IPS-20b (cell line): Measurements from ENCODE around the gene ART5.
"Not testable (repeated sequence)": the region's sequence is repeated elsewhere in the genome, so short reads cannot be mapped to it uniquely, and the experiment has no call there.

ENCODE experiments used
- H3K27ac ChIP-seq: one replicate; pipeline ENCODE4 v1.5.1; 2013; ENCODE audit warnings: low read length
- H3K27me3 ChIP-seq: 2 replicates; pipeline ENCODE4 v1.6.1; 2013; ENCODE audit warnings: mild to moderate bottlenecking, low read length, inconsistent platforms; ENCODE audit not compliant: insufficient read depth
- H3K36me3 ChIP-seq: 2 replicates; pipeline ENCODE4 v1.6.1; 2013; ENCODE audit warnings: low read depth, mild to moderate bottlenecking, inconsistent platforms, low read length, moderate library complexity; ENCODE audit not compliant: insufficient read depth
- H3K4me1 ChIP-seq: 2 replicates; pipeline ENCODE4 v1.6.1; 2013; ENCODE audit warnings: mild to moderate bottlenecking, control low read depth, inconsistent platforms, low read length, moderate library complexity; ENCODE audit not compliant: insufficient read depth
- H3K4me3 ChIP-seq: 2 replicates; pipeline ENCODE4 v1.5.1; 2013; ENCODE audit warnings: mild to moderate bottlenecking, low read length, inconsistent platforms
- H3K9ac ChIP-seq: 2 replicates; pipeline ENCODE4 v1.6.1; 2013; ENCODE audit warnings: low read depth, mild to moderate bottlenecking, inconsistent platforms, low read length, moderate library complexity
- H3K9me3 ChIP-seq: 2 replicates; pipeline ENCODE4 v1.6.1; 2013; ENCODE audit warnings: mild to moderate bottlenecking, low read depth, low read length, inconsistent platforms; ENCODE audit not compliant: insufficient read depth

The ART5 gene

DNA sequence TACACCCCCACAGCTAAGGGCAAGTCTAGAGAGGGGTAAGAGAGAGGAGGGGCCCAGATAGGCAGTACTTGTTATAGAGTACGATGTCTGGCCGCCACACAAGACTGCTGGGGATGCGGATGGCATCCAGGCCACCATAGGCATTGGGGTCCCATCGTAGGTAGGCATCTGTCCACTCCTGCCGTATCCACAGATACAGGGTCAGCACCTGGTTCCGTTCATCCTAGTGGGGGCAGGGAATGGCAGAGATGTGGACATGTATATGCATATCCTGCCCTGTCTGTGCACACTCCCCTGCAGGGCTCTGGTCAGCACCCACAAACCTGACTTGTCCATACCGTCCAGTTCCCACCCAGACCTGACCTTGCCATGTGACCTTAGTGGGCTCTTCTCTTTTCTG is 27.3 kb upstream of the ART5 start:
- H3K27me3 ChIP-seq, result no peaks in the 10 kb centered on the region
- H3K9me3 ChIP-seq, result no peaks in the 10 kb centered on the region
- no peak overlapping the region for H3K4me3 ChIP-seq
- H3K9ac ChIP-seq, result no peak overlapping the region
- no peak overlapping the region for H3K27ac ChIP-seq
- no peaks in the 10 kb centered on the region for H3K4me1 ChIP-seq
- peaks cover 33% of the 10 kb centered on the region for H3K36me3 ChIP-seq

DNA sequence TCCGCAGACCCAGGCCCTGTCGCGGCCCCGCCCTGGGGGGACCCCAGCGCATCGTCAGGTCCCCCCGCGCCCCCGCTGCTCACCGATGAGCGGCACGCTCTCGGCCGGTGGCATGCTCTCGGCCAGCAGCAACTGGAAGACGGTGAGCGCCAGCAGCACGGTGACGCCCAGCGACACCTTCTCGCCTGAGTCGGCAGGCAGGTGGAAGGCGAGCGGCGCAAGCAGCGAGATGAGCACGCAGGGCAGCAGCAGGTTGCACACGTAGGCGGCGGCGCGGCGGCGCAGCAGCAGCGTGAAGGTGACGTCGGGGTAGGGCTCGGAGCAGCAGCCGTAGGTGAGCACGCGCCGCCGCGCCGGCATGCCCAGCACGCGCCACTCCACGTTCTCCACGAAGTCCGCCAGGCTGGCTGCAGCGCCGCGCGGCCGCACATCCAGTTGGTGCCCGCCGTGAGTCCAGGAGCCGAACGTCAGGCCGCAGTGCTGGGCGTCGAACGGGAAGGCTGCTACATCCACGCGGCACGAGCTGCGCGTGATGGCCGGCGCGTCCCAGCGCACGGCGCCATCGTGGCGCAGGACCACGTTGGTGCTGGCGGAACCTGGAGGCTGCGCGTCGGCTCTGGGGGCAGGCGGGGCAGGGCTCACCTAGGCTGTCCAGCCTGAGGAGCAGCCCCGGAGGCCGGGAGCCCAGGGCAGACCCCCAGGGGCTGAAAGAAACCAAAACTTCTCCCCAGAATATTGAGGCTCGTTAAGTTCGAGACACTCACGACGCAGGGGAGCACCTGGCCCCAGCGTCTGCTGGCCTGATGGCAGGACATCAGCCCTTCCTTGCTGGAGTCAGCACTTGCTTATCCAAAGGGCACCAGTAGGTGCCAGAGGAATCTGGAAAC is 25.6 kb upstream of the ART5 start:
- H3K4me1 ChIP-seq, result no peaks in the 10 kb centered on the region
- H3K36me3 ChIP-seq, result peaks cover 18% of the 10 kb centered on the region; the same call in 1 of the 2 replicates
- H3K9ac ChIP-seq, result no peak overlapping the region
- no peak overlapping the region for H3K27ac ChIP-seq
- no peaks in the 10 kb centered on the region for H3K9me3 ChIP-seq
- no peaks in the 10 kb centered on the region for H3K27me3 ChIP-seq
- H3K4me3 ChIP-seq, result no peak overlapping the region

DNA sequence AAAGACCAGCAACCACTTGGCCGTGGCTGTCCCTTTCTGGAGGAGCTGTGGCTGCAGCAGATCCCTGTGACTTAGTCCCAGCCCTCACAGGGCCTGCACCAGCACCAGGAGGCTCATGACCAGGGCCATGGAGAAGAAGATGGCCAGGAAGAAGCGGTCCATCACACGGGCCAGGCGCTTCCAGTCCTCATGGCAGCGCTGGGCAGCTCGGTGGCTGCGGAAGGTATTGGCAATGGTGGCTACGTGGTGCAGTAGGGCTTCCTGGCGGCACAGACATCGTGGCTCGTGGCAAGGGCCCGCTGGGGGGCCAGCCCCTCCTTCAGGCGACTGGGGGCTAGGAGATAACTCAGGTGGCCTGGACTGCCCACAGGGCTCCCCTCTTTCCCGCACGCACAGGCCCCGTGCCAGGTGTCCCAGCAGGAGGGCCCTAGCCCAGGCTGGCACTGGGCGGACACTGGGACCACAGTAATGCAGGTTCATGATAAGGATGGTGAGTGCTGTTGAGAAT is 24.3 kb upstream of the ART5 start:
- Histone ChIP-seq H3K27me3 (no peaks in the 10 kb centered on the region), H3K9me3 (no peaks in the 10 kb centered on the region), H3K9ac (no peak overlapping the region), H3K4me1 (no peaks in the 10 kb centered on the region), H3K36me3 (peaks cover 13% of the 10 kb centered on the region; the same call in 1 of the 2 replicates), H3K4me3 (no peak overlapping the region), H3K27ac (no peak overlapping the region)

DNA sequence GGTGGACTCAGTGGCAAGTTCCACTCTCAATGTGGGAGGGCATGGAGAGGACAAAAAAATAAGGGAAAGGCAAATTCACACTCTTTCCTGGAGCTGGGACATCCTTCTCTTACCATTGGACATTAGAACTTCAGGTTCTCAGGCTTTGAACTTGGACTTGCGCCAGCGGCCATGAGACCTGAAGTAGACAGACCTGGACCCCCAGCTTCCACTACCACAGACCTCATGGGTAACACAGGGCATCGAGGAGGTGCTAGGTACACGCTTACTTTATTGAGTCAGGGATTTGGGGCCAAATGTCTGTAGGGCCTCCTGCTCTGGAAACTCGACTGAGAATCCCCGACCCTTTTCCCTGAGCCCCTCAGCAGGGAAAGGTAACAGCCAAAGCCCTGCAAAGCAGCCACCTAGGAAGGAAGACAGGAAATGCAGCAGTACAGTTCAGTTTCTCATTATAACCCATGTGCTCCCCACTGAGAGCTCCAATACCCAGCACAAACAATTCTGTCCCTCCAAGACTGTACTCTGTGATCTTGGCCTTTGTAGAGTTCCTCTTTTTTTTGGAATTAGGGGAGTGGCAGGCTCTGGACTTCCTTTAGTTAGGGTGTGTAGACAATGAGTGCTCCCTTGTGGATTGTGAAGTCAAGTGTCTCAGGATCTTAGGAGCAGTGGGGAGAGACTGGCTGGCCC is 23.7 kb upstream of the ART5 start:
- Histone ChIP-seq H3K27me3 (no peaks in the 10 kb centered on the region), H3K27ac (no peak overlapping the region), H3K4me1 (no peaks in the 10 kb centered on the region), H3K4me3 (no peak overlapping the region), H3K9me3 (no peaks in the 10 kb centered on the region), H3K9ac (no peak overlapping the region), H3K36me3 (peaks cover 13% of the 10 kb centered on the region; the same call in 1 of the 2 replicates)

DNA sequence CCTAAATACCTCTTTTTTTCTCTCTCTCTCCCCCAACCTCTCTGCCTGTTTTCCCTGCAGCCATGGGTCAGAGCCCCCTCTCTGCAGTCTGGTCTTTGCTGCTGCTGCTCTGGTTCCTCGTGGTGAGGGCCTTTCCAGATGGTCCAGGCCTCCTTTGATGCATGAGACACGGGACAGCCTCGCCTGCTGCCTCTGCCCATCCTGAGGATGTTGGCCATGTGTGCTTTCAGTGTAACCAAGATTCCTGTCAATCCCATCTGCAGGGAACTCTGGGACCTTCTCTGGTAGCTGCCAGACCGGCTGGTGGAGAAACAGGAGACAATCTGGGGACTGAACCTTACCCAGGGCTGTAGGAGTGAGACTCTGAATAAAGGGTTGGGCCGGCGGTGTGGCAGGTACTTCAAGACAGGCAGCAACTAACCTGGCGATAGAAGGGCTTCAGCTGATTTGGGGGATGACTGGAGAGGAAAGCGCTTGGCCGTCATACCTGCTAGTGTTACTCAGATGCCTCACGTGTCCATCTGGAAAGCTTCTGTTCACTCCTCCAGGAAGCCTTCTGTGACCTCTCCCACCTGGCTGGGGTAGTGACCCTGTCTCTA is 22.3 kb upstream of the ART5 start:
- Histone ChIP-seq H3K9ac (no peak overlapping the region), H3K27ac (no peak overlapping the region), H3K4me3 (no peak overlapping the region), H3K4me1 (no peaks in the 10 kb centered on the region), H3K9me3 (no peaks in the 10 kb centered on the region), H3K27me3 (no peaks in the 10 kb centered on the region), H3K36me3 (peaks cover 13% of the 10 kb centered on the region; the same call in 1 of the 2 replicates)

DNA sequence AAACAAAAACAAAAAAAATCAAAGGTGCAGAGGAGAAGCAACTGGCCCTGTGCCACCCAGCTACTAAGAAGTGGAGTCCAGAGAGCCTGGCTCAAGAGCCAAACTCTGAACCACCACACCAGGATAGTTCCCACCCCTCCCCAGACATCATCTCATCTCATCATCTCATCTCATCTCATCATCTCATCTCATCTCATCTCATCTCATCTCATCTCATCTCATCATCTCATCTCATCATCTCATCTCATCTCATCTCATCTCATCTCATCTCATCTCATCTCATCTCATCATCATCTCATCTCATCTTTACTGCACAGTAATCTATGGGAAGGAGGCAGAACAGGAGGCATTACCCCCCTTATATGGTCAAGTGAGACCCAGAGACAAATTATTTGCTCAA is 21.1 kb upstream of the ART5 start:
- Histone ChIP-seq H3K27me3 (no peaks in the 10 kb centered on the region), H3K9ac (no peak overlapping the region), H3K36me3 (peaks cover 13% of the 10 kb centered on the region; the same call in 1 of the 2 replicates), H3K4me3 (no peak overlapping the region), H3K9me3 (no peaks in the 10 kb centered on the region), H3K27ac (no peak overlapping the region), H3K4me1 (no peaks in the 10 kb centered on the region)

DNA sequence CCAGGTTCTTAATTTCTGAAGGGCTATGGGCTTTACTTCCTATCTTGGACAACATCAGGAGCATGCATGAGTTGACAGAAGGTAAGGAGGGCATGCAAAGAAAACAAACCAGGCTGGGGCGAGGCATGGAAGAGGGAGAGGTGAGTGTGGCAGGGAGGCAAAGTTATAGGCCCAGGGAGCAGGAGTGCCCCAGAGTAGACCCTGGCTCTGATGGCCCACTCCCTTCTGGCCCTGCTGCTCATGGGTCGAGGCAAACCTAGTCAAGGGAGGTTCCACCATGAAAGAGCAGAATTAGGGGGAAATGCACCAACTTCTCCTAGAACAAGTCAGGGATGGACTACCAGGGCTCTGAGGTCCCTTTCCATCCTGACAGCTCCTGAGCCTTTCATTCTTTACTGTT is 19.2 kb upstream of the ART5 start:
- H3K4me3 ChIP-seq, result no peak overlapping the region
- peaks cover 5% of the 10 kb centered on the region; the same call in 1 of the 2 replicates for H3K36me3 ChIP-seq
- no peaks in the 10 kb centered on the region for H3K9me3 ChIP-seq
- H3K27ac ChIP-seq, result no peak overlapping the region
- H3K4me1 ChIP-seq, result no peaks in the 10 kb centered on the region
- H3K27me3 ChIP-seq, result no peaks in the 10 kb centered on the region
- no peak overlapping the region for H3K9ac ChIP-seq

DNA sequence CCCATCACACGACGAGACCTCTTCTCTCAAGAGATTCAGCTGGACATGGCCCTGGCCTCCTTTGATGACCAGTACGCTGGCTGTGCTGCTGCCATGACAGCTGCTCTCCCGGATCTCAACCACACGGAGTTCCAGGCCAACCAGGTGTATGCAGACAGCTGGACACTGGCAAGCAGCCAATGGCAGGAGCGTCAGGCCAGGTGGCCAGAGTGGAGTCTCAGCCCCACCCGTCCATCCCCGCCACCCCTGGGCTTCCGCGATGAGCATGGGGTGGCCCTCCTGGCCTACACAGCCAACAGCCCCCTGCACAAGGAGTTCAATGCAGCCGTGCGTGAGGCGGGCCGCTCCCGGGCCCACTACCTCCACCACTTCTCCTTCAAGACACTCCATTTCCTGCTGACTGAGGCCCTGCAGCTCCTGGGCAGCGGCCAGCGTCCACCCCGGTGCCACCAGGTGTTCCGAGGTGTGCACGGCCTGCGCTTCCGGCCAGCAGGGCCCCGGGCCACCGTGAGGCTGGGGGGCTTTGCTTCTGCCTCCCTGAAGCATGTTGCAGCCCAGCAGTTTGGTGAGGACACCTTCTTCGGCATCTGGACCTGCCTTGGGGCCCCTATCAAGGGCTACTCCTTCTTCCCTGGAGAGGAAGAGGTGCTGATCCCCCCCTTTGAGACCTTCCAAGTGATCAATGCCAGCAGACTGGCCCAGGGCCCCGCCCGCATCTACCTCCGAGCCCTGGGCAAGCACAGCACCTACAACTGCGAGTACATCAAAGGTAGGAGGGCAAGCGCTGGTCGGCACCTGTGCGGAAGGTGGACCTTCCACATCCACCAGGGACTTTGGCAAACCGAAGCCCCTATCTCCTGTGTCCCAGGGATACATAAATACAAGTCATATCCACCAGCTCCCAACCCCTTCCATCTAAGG is 18.1 kb upstream of the ART5 start:
- Histone ChIP-seq H3K27ac (no peak overlapping the region), H3K4me3 (no peak overlapping the region), H3K27me3 (peaks cover 3% of the 10 kb centered on the region; the same call in 1 of the 2 replicates), H3K9ac (no peak overlapping the region), H3K9me3 (no peaks in the 10 kb centered on the region), H3K4me1 (no peaks in the 10 kb centered on the region), H3K36me3 (no peaks in the 10 kb centered on the region; the same call in 1 of the 2 replicates)

DNA sequence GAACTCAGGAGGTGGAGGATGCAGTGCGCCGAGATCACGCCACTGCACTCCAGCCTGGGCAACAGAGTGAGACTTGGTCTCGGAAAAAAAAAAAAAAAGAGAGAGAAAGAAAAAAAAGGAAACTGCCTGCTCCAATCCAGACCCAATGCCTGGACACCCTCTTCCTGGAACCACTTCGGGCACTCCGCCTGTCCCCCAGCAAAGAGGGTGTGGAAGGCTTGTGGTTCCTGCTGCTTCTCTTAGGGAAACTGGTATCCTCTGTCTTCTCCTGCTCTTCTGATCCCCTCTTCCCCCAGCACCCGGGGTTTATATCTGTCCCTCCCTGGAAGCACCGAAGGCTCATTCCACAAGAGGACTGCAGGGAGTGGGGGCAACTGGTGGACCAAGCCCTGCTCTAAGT is 16.5 kb upstream of the ART5 start:
- Histone ChIP-seq H3K4me1 (no peaks in the 10 kb centered on the region), H3K9ac (no peak overlapping the region), H3K9me3 (no peaks in the 10 kb centered on the region), H3K27ac (no peak overlapping the region), H3K4me3 (no peak overlapping the region), H3K27me3 (peaks cover 6% of the 10 kb centered on the region; the same call in 1 of the 2 replicates), H3K36me3 (no peaks in the 10 kb centered on the region)

DNA sequence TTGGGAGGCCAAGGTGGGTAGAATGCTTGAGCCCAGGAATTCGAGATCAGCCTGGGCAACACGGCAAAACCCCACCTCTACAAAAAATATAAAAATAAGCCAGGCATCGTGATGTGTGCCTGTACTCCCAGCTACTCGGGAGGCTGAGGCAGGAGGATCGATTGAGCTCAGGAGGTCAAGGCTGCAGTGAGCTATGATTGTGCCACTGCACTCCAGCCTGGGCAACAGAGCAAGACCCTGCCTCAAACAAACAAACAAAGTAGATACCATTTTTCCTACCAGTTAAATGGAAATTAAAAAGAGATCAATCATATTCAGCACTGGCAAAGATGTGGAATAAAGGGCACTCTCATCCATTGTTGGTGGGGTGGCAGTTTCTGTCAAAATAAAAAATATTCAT is 15.5 kb upstream of the ART5 start:
- not testable (repeated sequence) for H3K9me3 ChIP-seq, H3K36me3 ChIP-seq, H3K27ac ChIP-seq, H3K4me1 ChIP-seq, H3K9ac ChIP-seq, H3K4me3 ChIP-seq, H3K27me3 ChIP-seq

DNA sequence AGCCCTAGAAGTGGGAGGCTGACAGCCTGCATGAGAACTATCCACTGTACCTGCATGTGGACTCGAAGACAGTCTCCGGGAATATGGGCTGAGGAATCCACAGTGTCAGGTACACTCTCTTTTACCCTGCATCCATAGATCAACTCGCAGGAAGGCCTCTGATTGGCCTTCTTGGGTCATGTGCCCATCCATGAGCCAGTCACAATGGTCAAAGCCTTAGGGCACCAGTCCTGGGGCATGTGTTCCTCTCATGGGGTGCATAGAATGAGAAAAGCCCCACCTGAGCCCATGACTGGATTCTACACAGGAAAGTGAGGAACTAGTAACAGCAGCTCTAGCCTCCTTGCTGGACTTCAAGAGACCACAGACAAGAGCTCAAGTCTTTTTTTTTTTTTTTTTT is 13.8 kb upstream of the ART5 start:
- H3K27ac ChIP-seq, result no peak overlapping the region
- no peaks in the 10 kb centered on the region for H3K36me3 ChIP-seq
- H3K4me3 ChIP-seq, result no peak overlapping the region
- H3K4me1 ChIP-seq, result no peaks in the 10 kb centered on the region
- no peak overlapping the region for H3K9ac ChIP-seq
- H3K27me3 ChIP-seq, result peaks cover 6% of the 10 kb centered on the region; the same call in 1 of the 2 replicates
- H3K9me3 ChIP-seq, result no peaks in the 10 kb centered on the region
